Lung (tissue), 12 donors: Measurements from ENCODE around the gene NR5A2. TPM values are rescaled to one million over a fixed set of nuclear protein-coding genes. Genes with fewer than 3 reads are reported as not detected.

Experiments used
- ATAC-seq: fragments of 200-7000 bp; cut with Tn5 transposase; one replicate; pipeline ENCODE4 v1.9.1; 2020; ENCODE audit warnings: moderate number of reproducible peaks; ENCODE audit not compliant: insufficient read depth, low FRiP score
- DNase-seq, 3 donors: peaks; one replicate each; pipeline ENCODE4 v3.0.0-alpha.2; 2013 to 2017
- H3K27ac ChIP-seq, 2 donors: one replicate each; pipeline ENCODE4 v1.5.1; 2013; ENCODE audit warnings: mild to moderate bottlenecking in 2 of 2, moderate library complexity in 2 of 2, control low read depth in 1 of 2, inconsistent platforms in 1 of 2, low read depth in 1 of 2, low read length in 1 of 2
- H3K27me3 ChIP-seq, 3 donors: one replicate each; pipeline ENCODE4 v1.5.1; 2013; ENCODE audit warnings: low read length in 2 of 3; ENCODE audit not compliant: control insufficient read depth in 3 of 3, insufficient read depth in 3 of 3
- H3K36me3 ChIP-seq, 4 donors: one replicate each; pipeline ENCODE4 v1.5.1; 2013; ENCODE audit warnings: low read length in 4 of 4, mild to moderate bottlenecking in 1 of 4, moderate library complexity in 1 of 4; ENCODE audit not compliant: control insufficient read depth in 4 of 4, insufficient read depth in 4 of 4
- H3K4me1 ChIP-seq, 5 donors: one replicate each; pipeline ENCODE4 v1.5.1; 2013; ENCODE audit warnings: low read length in 5 of 5, mild to moderate bottlenecking in 2 of 5, moderate library complexity in 1 of 5; ENCODE audit not compliant: control insufficient read depth in 5 of 5, insufficient read depth in 5 of 5
- H3K4me3 ChIP-seq: one replicate; pipeline ENCODE4 v1.5.1; 2013; ENCODE audit warnings: mild to moderate bottlenecking, control low read depth, moderate library complexity
- H3K9ac ChIP-seq, 2 donors: one replicate each; pipeline ENCODE4 v1.5.1; 2013; ENCODE audit warnings: low read length in 2 of 2, control low read depth in 1 of 2; ENCODE audit not compliant: insufficient read depth in 1 of 2
- H3K9me3 ChIP-seq, 4 donors: one replicate each; pipeline ENCODE4 v1.5.1; 2013; ENCODE audit warnings: low read length in 3 of 4, mild to moderate bottlenecking in 1 of 4, moderate library complexity in 1 of 4; ENCODE audit not compliant: control insufficient read depth in 4 of 4, insufficient read depth in 3 of 4
- WGBS, 2 donors: extraction: QIAGEN DNeasy Blood & Tissue Kit; methylation state at CpG; one replicate each; pipeline ENCODE4 v1.1.7; 2013; 5-methylcytosine and 5-hydroxymethylcytosine counted together
- polyA plus RNA-seq, 2 donors: library from polyadenylated mRNA; stranded (reverse); fragments of 200-250 nt; gene quantifications; one replicate each; pipeline ENCODE4 v1.2.1, GENCODE V29; 2013
- total RNA-seq, 2 donors: library from RNA; depleted of rRNA in 1 of 2; stranded (reverse); fragments of >200 nt in 1 of 2; gene quantifications; one replicate each; pipeline ENCODE4 v1.2.1, GENCODE V29; 2014 to 2021
- TF ChIP-seq, protein P1 (sequence below): IDR thresholded peaks from 2 replicates; pipeline ENCODE4 v1.5.1; 2012; ENCODE audit warnings: mild to moderate bottlenecking; ENCODE audit errors: control extremely low read depth, extremely low read depth
- donor health status: control.
- donor health status: control.
- donor health status: Bipolar disorder and iron deficiency.
- donor health status: healthy.
- donor health status: DM: yes; HTN: yes; CAD: no.

Gene NR5A2
- total and polyA plus RNA-seq, 4 donors: 1.2 to 8.5 (median 2.6) TPM

DNA sequence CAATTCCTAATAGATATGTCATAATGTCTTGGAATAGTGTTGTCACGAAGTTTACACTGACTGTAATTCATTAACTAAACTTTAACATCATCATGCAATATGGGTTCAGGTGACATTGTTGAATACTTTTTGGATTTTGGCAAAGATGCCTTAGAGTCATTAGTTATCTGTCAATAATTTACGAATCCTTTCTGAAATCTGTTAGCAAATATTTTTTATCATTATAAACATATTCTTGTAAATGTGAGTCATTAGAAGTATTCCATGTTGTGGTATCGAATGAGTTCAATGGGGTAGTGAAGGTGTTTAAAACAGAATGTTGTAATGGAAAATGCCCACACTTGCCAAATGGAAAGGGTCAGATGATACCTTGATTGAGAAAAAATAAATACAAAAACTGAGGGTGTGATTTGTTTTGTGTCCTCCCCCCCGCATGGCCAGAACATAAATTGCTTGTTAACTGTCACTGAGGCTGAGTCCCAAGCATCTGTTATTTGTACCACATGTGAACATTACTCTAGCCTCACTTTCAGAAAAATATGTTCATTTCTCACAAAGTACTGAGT lies 5.2 kb upstream of the NR5A2 start:
- no peaks in the 10 kb centered on the region for H3K36me3 ChIP-seq
- no peak for ATAC-seq
- H3K27ac ChIP-seq: no peak overlapping the region
- no peak overlapping the region for H3K9ac ChIP-seq
- no peak overlapping the region for H3K4me3 ChIP-seq
- peaks cover 0 to 6% (median 3%) of the 10 kb centered on the region in 3 donors for H3K27me3 ChIP-seq
- no peaks in the 10 kb centered on the region for H3K9me3 ChIP-seq
- H3K4me1 ChIP-seq: peaks cover 0 to 2% (median 0%) of the 10 kb centered on the region in 5 donors
- TF ChIP-seq, protein P1, sequence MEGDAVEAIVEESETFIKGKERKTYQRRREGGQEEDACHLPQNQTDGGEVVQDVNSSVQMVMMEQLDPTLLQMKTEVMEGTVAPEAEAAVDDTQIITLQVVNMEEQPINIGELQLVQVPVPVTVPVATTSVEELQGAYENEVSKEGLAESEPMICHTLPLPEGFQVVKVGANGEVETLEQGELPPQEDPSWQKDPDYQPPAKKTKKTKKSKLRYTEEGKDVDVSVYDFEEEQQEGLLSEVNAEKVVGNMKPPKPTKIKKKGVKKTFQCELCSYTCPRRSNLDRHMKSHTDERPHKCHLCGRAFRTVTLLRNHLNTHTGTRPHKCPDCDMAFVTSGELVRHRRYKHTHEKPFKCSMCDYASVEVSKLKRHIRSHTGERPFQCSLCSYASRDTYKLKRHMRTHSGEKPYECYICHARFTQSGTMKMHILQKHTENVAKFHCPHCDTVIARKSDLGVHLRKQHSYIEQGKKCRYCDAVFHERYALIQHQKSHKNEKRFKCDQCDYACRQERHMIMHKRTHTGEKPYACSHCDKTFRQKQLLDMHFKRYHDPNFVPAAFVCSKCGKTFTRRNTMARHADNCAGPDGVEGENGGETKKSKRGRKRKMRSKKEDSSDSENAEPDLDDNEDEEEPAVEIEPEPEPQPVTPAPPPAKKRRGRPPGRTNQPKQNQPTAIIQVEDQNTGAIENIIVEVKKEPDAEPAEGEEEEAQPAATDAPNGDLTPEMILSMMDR: no peak
- DNase-seq: no peak
- WGBS, 2 donors: 78 to 85% methylated on average over 4 of the region's 4 CpGs

DNA sequence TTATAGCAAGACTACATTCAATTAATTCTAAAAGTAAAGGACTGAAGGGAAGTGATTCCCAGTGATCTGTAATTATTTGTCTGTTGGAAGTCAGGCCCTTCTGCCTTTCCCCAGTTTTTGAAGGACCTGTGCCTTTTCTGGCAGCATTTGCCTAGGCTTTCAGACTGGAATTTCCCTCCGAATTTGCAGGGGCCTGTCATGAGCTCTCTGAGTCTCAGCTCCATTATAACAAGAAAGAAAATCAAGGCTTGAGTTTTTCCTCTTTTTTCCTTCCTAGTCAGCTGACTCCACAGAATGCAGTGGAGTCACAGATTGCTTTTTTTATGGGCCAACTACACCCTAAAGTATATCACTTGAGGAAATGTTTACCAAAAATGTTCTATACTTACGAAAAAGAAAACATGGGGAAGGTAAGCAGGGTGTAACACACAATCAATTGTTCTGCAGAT lies 1.1 kb downstream of the NR5A2 start:
- WGBS, 2 donors: 11 to 16% methylated on average over 2 of the region's 2 CpGs

DNA sequence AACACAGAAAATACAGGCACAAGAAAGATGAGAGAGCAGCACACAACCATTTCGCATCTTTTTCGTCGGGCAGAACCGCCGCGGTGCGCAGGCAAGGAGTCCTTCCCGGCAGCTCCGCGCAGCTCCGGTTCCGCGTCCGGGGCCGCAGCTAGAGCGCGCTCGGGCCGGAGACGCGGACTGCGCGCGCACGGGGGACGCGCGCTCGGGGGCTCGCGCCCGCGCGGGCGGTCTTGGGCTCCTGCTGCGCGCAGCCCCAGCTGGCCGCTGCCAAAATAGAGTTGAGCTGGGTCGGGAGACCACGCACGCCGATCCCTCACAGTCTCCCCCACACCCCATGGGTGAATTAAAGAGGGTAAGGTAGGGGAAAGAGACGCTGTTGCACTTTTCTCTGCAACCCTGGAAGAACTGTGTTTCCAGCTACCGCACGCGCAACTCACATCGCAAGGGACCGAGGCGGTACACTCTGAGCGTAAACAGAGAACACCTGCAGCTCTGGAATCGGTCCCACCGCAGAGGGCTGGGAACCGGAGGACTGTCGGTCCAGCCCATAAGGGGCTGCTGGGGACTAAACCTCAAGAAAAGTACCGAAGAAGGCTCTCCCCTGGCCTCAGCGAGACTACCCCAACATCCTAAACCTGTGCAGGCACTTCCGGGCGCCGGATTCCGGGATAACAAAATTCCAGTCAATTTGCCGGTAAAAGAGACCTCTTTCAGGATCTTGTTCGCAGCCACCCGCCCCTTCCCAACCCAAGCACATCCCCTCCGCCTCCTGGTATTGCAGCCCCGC lies 1.7 kb downstream of the NR5A2 start:
- peak overlapping the region in 1 of 2 donors; percentile 39 for H3K27ac ChIP-seq
- DNase-seq (peak; percentile 60 to 79 (median 65)), ATAC-seq (peak; percentile 76)
- no peaks in the 10 kb centered on the region for H3K36me3 ChIP-seq
- H3K4me1 ChIP-seq: peaks cover 0 to 9% (median 3%) of the 10 kb centered on the region in 5 donors
- WGBS, 2 donors: 2 to 3% methylated on average over 65 of the region's 65 CpGs
- peak overlapping the region; percentile 48 for H3K4me3 ChIP-seq
- no peaks in the 10 kb centered on the region for H3K9me3 ChIP-seq
- TF ChIP-seq, protein P1: no peak
- H3K9ac ChIP-seq: peak overlapping the region in 1 of 2 donors; percentile 71
- peaks cover 0 to 69% (median 66%) of the 10 kb centered on the region in 3 donors for H3K27me3 ChIP-seq

More for the DNA sequence above, 1.1 kb downstream of the NR5A2 start:
- DNase-seq (peak in 1 of 3 donors; percentile 39), ATAC-seq (no peak)
- Histone ChIP-seq H3K27me3 (peaks cover 0 to 63% (median 60%) of the 10 kb centered on the region in 3 donors), H3K4me1 (peaks cover 0 to 9% (median 3%) of the 10 kb centered on the region in 5 donors), H3K4me3 (peak overlapping the region; percentile 48), H3K27ac (peak overlapping the region in 1 of 2 donors; percentile 39), H3K9ac (peak overlapping the region in 1 of 2 donors; percentile 71), H3K9me3 (no peaks in the 10 kb centered on the region), H3K36me3 (no peaks in the 10 kb centered on the region)
- TF ChIP-seq, protein P1: no peak
